GM12878 (cell line): ENCODE results near the gene CFB. TPM values are rescaled to one million over a fixed set of nuclear protein-coding genes. Genes with fewer than 3 reads are reported as not detected.

Experiments used
- ATAC-seq: fragments of 200-7000 bp; cut with Tn5 transposase; 3 replicates; pipeline ENCODE4 v1.9.1; 2020; ENCODE audit warnings: mild to moderate bottlenecking, moderate library complexity
- BruUV-seq: library from RNA; stranded (reverse); fragments of 400-500 nt; replicated peaks from 2 replicates; lab custom pipeline; 2021; lab: Mats Ljungman, UMichigan
- CTCF ChIA-PET: fragments of 300-600 bp; sonication (Branson Sonifier 250); formaldehyde crosslinking; extraction: SDS; loops from one replicate; lab custom pipeline; 2021; ENCODE audit warnings: inconsistent platforms; lab: Yijun Ruan, JAX
- POLR2A ChIA-PET: fragments of 350-600 bp; formaldehyde crosslinking; extraction: SDS; loops from one replicate; lab custom pipeline; 2021; ENCODE audit warnings: inconsistent platforms; lab: Charles Lee
- RAD21 ChIA-PET: fragments of 300-600 bp; sonication (Branson Sonifier 250); formaldehyde crosslinking; loops from one replicate; lab custom pipeline; 2023; ENCODE audit warnings: antibody characterized with exemption; ENCODE audit not compliant: unreplicated experiment; lab: Charles Lee
- SMC1A ChIA-PET: fragments of 300-600 bp; sonication (Branson Sonifier 250); formaldehyde crosslinking; loops from one replicate; lab custom pipeline; 2023; ENCODE audit not compliant: unreplicated experiment, uncharacterized antibody; lab: Charles Lee
- DNase-seq: peaks from one replicate; pipeline ENCODE4 v3.0.0-alpha.2; 2011; ENCODE audit warnings: low read depth, low spot score
- FAIRE-seq: peaks from 3 replicates; lab custom pipeline; 2011; peaks lifted over from hg19 to GRCh38; lab: Jason Lieb, UNC
- H2AFZ ChIP-seq: 2 replicates; pipeline ENCODE4 v1.6.0; 2011; ENCODE audit warnings: low read depth, low read length, control low read depth; ENCODE audit not compliant: control insufficient read depth
- H3K27ac ChIP-seq: 2 replicates; pipeline ENCODE4 v1.5.1; 2011; ENCODE audit warnings: control low read depth; ENCODE audit not compliant: control insufficient read depth, insufficient read depth
- H3K27me3 ChIP-seq, 2 experiments: replicated peaks in 1 of 2; 2 replicates each; pipeline versions ENCODE4 v1.6.0 to v1.6.1; 2011; ENCODE audit warnings: low read length in 1 of 2; ENCODE audit not compliant: control insufficient read depth in 2 of 2, insufficient read depth in 2 of 2
- H3K36me3 ChIP-seq, 2 experiments: 2 replicates each; pipeline ENCODE4 v1.5.1; 2011; ENCODE audit warnings: low read length in 1 of 2; ENCODE audit not compliant: control insufficient read depth in 2 of 2, insufficient read depth in 2 of 2
- H3K4me1 ChIP-seq: 2 replicates; pipeline ENCODE4 v1.6.1; 2011; ENCODE audit warnings: mild to moderate bottlenecking, low read length, moderate library complexity, mixed read lengths; ENCODE audit not compliant: control insufficient read depth, insufficient read depth
- H3K4me2 ChIP-seq: 2 replicates; pipeline ENCODE4 v1.6.0; 2011; ENCODE audit warnings: control low read depth; ENCODE audit not compliant: control insufficient read depth, insufficient read depth
- H3K4me3 ChIP-seq: fragments of 200-600 bp; sonication (generic); 2 replicates; pipeline ENCODE4 v1.5.1; 2016
- H3K79me2 ChIP-seq: 2 replicates; pipeline ENCODE4 v1.6.0; 2011; ENCODE audit warnings: low read length; ENCODE audit not compliant: control insufficient read depth, insufficient read depth
- H3K9ac ChIP-seq: 2 replicates; pipeline ENCODE4 v1.8.0; 2011; ENCODE audit warnings: low read length, control low read depth, mixed read lengths; ENCODE audit not compliant: control insufficient read depth, insufficient read depth
- H3K9me3 ChIP-seq: replicated peaks from 3 replicates; pipeline ENCODE4 v1.5.1; 2011; ENCODE audit warnings: mild to moderate bottlenecking, low read length; ENCODE audit not compliant: control insufficient read depth, insufficient read depth
- H4K20me1 ChIP-seq: 2 replicates; pipeline ENCODE4 v1.6.0; 2011; ENCODE audit not compliant: control insufficient read depth, insufficient read depth
- CREB1 ChIP-seq: IDR thresholded peaks from 2 replicates; pipeline ENCODE4 v1.6.1; 2012; ENCODE audit warnings: low read depth, mild to moderate bottlenecking, inconsistent platforms
- FOXK2 ChIP-seq: fragments of 450-650 bp; IDR thresholded peaks from 2 replicates; pipeline ENCODE4 v1.6.1; 2017; ENCODE audit warnings: mild to moderate bottlenecking, moderate library complexity
- IKZF2 ChIP-seq, 2 experiments: fragments of 450-650 bp; IDR thresholded peaks; 2 replicates each; pipeline ENCODE4 v1.6.1; 2017; ENCODE audit warnings: mild to moderate bottlenecking in 2 of 2, moderate library complexity in 2 of 2
- KAT2A ChIP-seq: conservative IDR thresholded peaks from 2 replicates; pipeline ENCODE4 v1.6.1; 2011; ENCODE audit warnings: low read depth, low read length; ENCODE audit not compliant: control insufficient read depth
- NBN ChIP-seq: fragments of 450-650 bp; IDR thresholded peaks from 2 replicates; pipeline ENCODE4 v1.6.1; 2016
- RAD21 ChIP-seq: IDR thresholded peaks from 2 replicates; pipeline ENCODE4 v1.6.1; 2011; ENCODE audit warnings: mild to moderate bottlenecking, low read depth, low read length, moderate library complexity; ENCODE audit not compliant: insufficient read depth
- RFX5 ChIP-seq: IDR thresholded peaks from 2 replicates; pipeline ENCODE4 v1.6.1; 2011; ENCODE audit warnings: low read depth, low read length, improper control_type of control experiment
- SIX5 ChIP-seq: IDR thresholded peaks from 2 replicates; pipeline ENCODE4 v1.6.1; 2011; ENCODE audit warnings: mild to moderate bottlenecking, low read depth, low read length, moderate library complexity; ENCODE audit not compliant: severe bottlenecking
- SP1 ChIP-seq: IDR thresholded peaks from one replicate; pipeline ENCODE4 v1.6.1; 2011; ENCODE audit warnings: low read depth, low read length
- ZNF384 ChIP-seq: IDR thresholded peaks from 2 replicates; pipeline ENCODE4 v1.6.1; 2012; ENCODE audit warnings: low read depth, mild to moderate bottlenecking, low read length, improper control_type of control experiment, borderline replicate concordance
- ZSCAN29 ChIP-seq: fragments of 450-650 bp; IDR thresholded peaks from 2 replicates; pipeline ENCODE4 v1.6.1; 2017; ENCODE audit warnings: mild to moderate bottlenecking, moderate library complexity
- WGBS: methylation state at CpG from one replicate; pipeline ENCODE4 v1.1.6; 2016; ENCODE audit warnings: low lambda C conversion rate; ENCODE audit not compliant: insufficient replicate concordance, insufficient coverage; ENCODE audit errors: missing lambda C conversion rate; 5-methylcytosine and 5-hydroxymethylcytosine counted together
- in situ Hi-C: fragments of 300-500 bp; cut with MboI; formaldehyde crosslinking; loops from 9 replicates; pipeline ENCODE4 v1.14.3; 2018; ENCODE audit warnings: mixed read lengths
- intact Hi-C: fragments of 100-400 bp; cut with micrococcal nuclease; formaldehyde crosslinking; loops from one replicate; pipeline ENCODE4 v1.14.2; 2022; ENCODE audit not compliant: unreplicated experiment
- polyA plus RNA-seq, 11 experiments: library from polyadenylated mRNA; depleted of rRNA in 4 of 11; unstranded in 6 of 11; stranded (reverse) in 5 of 11; fragments of >200 nt; fragmentation: Nextera tagmentation in 4 of 11; fragmentation: Illumina TruSeq in 1 of 11; extraction: Ambion mirVana in 4 of 11; extraction: Trizol in 1 of 11; gene quantifications; 1 replicate in 1 of 11; 2 replicates in 10 of 11; pipeline versions ENCODE4 v1.2.1 to v1.2.3, GENCODE V29; 2011 to 2016; ENCODE audit warnings: inconsistent platforms in 2 of 11, missing spikeins in 2 of 11, low read depth in 1 of 11
- total RNA-seq, 4 experiments: library from RNA; depleted of rRNA in 3 of 4; stranded (reverse); fragments of >200 nt in 3 of 4; fragmentation: Illumina TruSeq in 1 of 4; extraction: Trizol in 1 of 4; gene quantifications; 2 replicates each; pipeline versions ENCODE4 v1.2.1 to v1.2.3, GENCODE V29; 2013 to 2021
- TF ChIP-seq, protein P1 (sequence below): fragments of 450-650 bp; IDR thresholded peaks from 2 replicates; pipeline ENCODE4 v1.6.1; 2017; ENCODE audit warnings: antibody characterized with exemption, mild to moderate bottlenecking, moderate library complexity
- TF ChIP-seq, protein P2 (sequence below): fragments of 450-650 bp; formaldehyde crosslinking; IDR thresholded peaks from 2 replicates; pipeline ENCODE4 v1.4.0; 2020; ENCODE audit warnings: mild to moderate bottlenecking, moderate library complexity
- TF ChIP-seq, protein P3 (sequence below): IDR thresholded peaks from 2 replicates; pipeline ENCODE4 v1.6.1; 2012; ENCODE audit warnings: improper control_type of control experiment, low read depth, low read length; ENCODE audit not compliant: insufficient replicate concordance

CFB gene
- total and polyA plus RNA-seq, 10 of the 15 experiments (the other 5 are each of a cell fraction or from before 2014, with no cell fraction given), result 0.09 to 1.7 (median 0.44) TPM; not detected in 7

DNA sequence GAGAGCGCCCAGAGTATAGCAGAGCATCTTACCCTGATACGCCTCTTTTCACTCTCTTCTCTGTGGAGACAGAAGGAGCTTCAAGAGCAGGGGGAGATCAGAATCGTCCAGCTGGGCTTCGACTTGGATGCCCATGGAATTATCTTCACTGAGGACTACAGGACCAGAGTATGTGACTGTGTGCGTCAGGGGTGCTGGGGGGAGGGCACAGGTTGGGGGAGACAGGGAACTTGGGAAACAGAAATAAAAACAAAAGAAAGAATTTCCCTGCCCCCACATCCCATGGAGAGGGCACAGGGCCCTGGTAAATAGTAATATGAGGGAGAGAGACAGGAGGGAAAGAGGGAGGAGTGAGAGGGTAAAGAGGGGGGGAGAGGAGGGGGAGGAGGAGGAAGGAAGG, 32.9 kb downstream of the CFB start:
- no peak overlapping the region for H3K4me2 ChIP-seq
- H3K79me2 ChIP-seq, result no peaks in the 10 kb centered on the region
- BruUV-seq, result no TSS peak
- H3K9ac ChIP-seq, result no peak overlapping the region
- POLR2A ChIA-PET, result interaction anchor here (0.6 kb wide), 1 partner anchor 413 kb away, joined by 3 read pairs; no protein-coding TSS in a partner anchor
- RAD21 ChIA-PET, result no interaction called here
- DNase-seq (no peak), ATAC-seq (no peak), FAIRE-seq (no peak)
- H3K36me3 ChIP-seq, result no peaks in the 10 kb centered on the region; a peak in 1 of 4 replicates
- H4K20me1 ChIP-seq, result no peaks in the 10 kb centered on the region
- no peak overlapping the region for H2AFZ ChIP-seq
- intact Hi-C loops, result no loop called here
- no peaks in the 10 kb centered on the region for H3K27me3 ChIP-seq
- in situ Hi-C loops, result loop anchor here (10.0 kb wide), 1 partner anchor 56 kb away; the partner anchor contains the start of gene CYP21A2
- H3K27ac ChIP-seq, result no peak overlapping the region
- CTCF ChIA-PET, result no interaction called here
- H3K9me3 ChIP-seq, result no peaks in the 10 kb centered on the region
- 82% methylated on average over 5 of the region's 5 CpGs for WGBS
- no peak for TF ChIP-seq CREB1
- TF ChIP-seq, protein P1, sequence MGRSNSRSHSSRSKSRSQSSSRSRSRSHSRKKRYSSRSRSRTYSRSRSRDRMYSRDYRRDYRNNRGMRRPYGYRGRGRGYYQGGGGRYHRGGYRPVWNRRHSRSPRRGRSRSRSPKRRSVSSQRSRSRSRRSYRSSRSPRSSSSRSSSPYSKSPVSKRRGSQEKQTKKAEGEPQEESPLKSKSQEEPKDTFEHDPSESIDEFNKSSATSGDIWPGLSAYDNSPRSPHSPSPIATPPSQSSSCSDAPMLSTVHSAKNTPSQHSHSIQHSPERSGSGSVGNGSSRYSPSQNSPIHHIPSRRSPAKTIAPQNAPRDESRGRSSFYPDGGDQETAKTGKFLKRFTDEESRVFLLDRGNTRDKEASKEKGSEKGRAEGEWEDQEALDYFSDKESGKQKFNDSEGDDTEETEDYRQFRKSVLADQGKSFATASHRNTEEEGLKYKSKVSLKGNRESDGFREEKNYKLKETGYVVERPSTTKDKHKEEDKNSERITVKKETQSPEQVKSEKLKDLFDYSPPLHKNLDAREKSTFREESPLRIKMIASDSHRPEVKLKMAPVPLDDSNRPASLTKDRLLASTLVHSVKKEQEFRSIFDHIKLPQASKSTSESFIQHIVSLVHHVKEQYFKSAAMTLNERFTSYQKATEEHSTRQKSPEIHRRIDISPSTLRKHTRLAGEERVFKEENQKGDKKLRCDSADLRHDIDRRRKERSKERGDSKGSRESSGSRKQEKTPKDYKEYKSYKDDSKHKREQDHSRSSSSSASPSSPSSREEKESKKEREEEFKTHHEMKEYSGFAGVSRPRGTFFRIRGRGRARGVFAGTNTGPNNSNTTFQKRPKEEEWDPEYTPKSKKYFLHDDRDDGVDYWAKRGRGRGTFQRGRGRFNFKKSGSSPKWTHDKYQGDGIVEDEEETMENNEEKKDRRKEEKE, result no peak
- no peak for TF ChIP-seq FOXK2
- no peak for TF ChIP-seq ZSCAN29
- TF ChIP-seq IKZF2 (IDR thresholded peaks at IDR 0.05), result no peak
- TF ChIP-seq NBN, result no peak
- no peak for TF ChIP-seq KAT2A
- TF ChIP-seq RAD21, result no peak
- no peak for TF ChIP-seq SP1
- no peak for TF ChIP-seq SIX5
- no peak for TF ChIP-seq ZNF384
- TF ChIP-seq, protein P2, sequence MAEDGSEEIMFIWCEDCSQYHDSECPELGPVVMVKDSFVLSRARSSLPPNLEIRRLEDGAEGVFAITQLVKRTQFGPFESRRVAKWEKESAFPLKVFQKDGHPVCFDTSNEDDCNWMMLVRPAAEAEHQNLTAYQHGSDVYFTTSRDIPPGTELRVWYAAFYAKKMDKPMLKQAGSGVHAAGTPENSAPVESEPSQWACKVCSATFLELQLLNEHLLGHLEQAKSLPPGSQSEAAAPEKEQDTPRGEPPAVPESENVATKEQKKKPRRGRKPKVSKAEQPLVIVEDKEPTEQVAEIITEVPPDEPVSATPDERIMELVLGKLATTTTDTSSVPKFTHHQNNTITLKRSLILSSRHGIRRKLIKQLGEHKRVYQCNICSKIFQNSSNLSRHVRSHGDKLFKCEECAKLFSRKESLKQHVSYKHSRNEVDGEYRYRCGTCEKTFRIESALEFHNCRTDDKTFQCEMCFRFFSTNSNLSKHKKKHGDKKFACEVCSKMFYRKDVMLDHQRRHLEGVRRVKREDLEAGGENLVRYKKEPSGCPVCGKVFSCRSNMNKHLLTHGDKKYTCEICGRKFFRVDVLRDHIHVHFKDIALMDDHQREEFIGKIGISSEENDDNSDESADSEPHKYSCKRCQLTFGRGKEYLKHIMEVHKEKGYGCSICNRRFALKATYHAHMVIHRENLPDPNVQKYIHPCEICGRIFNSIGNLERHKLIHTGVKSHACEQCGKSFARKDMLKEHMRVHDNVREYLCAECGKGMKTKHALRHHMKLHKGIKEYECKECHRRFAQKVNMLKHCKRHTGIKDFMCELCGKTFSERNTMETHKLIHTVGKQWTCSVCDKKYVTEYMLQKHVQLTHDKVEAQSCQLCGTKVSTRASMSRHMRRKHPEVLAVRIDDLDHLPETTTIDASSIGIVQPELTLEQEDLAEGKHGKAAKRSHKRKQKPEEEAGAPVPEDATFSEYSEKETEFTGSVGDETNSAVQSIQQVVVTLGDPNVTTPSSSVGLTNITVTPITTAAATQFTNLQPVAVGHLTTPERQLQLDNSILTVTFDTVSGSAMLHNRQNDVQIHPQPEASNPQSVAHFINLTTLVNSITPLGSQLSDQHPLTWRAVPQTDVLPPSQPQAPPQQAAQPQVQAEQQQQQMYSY (CRISPR knock-in tag), result no peak
- TF ChIP-seq RFX5, result no peak
- TF ChIP-seq, protein P3, sequence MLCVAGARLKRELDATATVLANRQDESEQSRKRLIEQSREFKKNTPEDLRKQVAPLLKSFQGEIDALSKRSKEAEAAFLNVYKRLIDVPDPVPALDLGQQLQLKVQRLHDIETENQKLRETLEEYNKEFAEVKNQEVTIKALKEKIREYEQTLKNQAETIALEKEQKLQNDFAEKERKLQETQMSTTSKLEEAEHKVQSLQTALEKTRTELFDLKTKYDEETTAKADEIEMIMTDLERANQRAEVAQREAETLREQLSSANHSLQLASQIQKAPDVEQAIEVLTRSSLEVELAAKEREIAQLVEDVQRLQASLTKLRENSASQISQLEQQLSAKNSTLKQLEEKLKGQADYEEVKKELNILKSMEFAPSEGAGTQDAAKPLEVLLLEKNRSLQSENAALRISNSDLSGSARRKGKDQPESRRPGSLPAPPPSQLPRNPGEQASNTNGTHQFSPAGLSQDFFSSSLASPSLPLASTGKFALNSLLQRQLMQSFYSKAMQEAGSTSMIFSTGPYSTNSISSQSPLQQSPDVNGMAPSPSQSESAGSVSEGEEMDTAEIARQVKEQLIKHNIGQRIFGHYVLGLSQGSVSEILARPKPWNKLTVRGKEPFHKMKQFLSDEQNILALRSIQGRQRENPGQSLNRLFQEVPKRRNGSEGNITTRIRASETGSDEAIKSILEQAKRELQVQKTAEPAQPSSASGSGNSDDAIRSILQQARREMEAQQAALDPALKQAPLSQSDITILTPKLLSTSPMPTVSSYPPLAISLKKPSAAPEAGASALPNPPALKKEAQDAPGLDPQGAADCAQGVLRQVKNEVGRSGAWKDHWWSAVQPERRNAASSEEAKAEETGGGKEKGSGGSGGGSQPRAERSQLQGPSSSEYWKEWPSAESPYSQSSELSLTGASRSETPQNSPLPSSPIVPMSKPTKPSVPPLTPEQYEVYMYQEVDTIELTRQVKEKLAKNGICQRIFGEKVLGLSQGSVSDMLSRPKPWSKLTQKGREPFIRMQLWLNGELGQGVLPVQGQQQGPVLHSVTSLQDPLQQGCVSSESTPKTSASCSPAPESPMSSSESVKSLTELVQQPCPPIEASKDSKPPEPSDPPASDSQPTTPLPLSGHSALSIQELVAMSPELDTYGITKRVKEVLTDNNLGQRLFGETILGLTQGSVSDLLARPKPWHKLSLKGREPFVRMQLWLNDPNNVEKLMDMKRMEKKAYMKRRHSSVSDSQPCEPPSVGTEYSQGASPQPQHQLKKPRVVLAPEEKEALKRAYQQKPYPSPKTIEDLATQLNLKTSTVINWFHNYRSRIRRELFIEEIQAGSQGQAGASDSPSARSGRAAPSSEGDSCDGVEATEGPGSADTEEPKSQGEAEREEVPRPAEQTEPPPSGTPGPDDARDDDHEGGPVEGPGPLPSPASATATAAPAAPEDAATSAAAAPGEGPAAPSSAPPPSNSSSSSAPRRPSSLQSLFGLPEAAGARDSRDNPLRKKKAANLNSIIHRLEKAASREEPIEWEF, result no peak
- SMC1A ChIA-PET, result no interaction called here
- H3K4me1 ChIP-seq, result no peaks in the 10 kb centered on the region
- no peak overlapping the region for H3K4me3 ChIP-seq
